Fibroblast of pulmonary artery (primary cell): ENCODE data around the gene SERPINA3.

Source experiments
- DNase-seq: peaks from one replicate; pipeline ENCODE4 v3.0.0-alpha.2; 2010; ENCODE audit warnings: low read depth
- H3K4me3 ChIP-seq: replicated peaks from 2 replicates; pipeline ENCODE4 v1.5.1; 2011; ENCODE audit warnings: low read depth, mild to moderate bottlenecking, control low read depth, low read length, moderate library complexity
- TF ChIP-seq, protein P1 (sequence below): IDR thresholded peaks from 2 replicates; pipeline ENCODE4 v1.5.1; 2011; ENCODE audit warnings: mild to moderate bottlenecking, control low read depth, low read length, inconsistent platforms; ENCODE audit errors: missing control alignments

SERPINA3 gene

DNA sequence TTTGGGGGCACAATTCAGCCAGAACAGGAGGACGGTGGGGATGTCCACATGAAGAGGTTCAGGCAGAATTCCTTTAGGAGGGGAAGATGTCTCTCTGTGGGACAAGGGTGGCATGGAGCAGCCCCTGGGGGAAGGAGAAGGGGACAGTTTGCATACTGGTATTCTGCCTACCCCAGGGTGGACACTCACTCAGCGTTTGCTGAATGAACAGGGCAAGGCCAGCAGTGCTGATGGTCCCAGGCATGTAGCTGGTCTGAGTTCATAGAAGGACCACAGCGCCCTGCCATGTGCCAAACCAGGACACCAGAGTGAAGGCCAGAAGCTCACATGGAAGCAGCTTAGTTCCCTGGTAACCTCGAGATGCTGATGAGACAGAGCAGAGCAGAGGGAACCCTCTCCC, 25.6 kb upstream of the SERPINA3 start:
- H3K4me3 ChIP-seq: no peak overlapping the region
- TF ChIP-seq, protein P1, sequence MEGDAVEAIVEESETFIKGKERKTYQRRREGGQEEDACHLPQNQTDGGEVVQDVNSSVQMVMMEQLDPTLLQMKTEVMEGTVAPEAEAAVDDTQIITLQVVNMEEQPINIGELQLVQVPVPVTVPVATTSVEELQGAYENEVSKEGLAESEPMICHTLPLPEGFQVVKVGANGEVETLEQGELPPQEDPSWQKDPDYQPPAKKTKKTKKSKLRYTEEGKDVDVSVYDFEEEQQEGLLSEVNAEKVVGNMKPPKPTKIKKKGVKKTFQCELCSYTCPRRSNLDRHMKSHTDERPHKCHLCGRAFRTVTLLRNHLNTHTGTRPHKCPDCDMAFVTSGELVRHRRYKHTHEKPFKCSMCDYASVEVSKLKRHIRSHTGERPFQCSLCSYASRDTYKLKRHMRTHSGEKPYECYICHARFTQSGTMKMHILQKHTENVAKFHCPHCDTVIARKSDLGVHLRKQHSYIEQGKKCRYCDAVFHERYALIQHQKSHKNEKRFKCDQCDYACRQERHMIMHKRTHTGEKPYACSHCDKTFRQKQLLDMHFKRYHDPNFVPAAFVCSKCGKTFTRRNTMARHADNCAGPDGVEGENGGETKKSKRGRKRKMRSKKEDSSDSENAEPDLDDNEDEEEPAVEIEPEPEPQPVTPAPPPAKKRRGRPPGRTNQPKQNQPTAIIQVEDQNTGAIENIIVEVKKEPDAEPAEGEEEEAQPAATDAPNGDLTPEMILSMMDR: no peak
- DNase-seq: no peak

DNA sequence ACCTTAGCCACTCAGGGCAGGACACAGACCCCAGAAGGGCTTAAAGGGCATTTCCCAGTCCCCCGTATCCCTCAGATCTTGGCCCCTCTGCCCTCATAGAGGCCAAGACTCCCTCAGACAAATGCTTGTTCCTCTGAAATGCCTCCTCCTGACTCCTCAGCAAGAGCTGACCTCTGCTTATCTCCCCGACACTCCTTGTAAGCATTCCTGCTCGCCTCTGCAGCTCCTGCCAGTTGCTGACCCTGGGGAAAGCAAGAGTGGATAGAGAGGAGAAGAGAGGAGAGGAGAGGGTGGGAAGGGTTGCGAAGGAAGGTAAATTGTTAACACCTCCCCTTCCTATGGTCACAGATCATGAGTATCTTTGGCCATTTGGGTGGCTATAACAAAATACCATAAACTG, 23.9 kb upstream of the SERPINA3 start:
- TF ChIP-seq, protein P1: no peak
- no peak for DNase-seq
- no peak overlapping the region for H3K4me3 ChIP-seq

DNA sequence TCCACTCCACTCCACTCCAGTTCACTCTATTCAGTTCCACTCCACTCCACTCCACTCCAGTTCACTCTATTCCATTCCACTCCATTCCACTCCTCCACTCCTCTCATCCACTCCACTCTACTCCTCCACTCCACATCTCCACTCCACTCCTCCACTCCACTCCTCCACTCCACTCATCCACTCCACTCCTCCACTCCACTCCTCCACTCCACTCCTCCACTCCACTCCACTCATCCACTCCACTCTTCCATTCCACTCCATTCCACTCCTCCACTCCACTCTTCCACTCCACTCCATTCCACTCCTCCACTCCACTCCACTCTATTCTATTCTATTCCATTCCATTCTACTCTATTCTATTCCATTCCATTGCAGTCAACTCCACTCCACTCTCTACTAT, 21.1 kb upstream of the SERPINA3 start:
- H3K4me3 ChIP-seq: no peak overlapping the region
- DNase-seq: no peak
- TF ChIP-seq, protein P1: no peak

DNA sequence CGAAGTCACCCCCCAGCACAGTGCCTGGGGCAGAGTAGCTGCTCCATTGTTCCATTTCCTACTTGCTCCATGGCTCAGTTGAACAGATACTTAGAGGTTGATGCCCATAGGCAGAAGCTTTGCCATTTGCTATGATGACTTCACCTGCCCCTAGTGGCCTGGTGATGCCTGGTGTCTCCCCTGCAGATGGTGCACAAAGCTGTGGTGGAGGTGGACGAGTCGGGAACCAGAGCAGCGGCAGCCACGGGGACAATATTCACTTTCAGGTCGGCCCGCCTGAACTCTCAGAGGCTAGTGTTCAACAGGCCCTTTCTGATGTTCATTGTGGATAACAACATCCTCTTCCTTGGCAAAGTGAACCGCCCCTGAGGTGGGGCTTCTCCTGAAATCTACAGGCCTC, 20.3 kb upstream of the SERPINA3 start:
- DNase-seq: no peak
- TF ChIP-seq, protein P1: no peak
- no peak overlapping the region for H3K4me3 ChIP-seq

DNA sequence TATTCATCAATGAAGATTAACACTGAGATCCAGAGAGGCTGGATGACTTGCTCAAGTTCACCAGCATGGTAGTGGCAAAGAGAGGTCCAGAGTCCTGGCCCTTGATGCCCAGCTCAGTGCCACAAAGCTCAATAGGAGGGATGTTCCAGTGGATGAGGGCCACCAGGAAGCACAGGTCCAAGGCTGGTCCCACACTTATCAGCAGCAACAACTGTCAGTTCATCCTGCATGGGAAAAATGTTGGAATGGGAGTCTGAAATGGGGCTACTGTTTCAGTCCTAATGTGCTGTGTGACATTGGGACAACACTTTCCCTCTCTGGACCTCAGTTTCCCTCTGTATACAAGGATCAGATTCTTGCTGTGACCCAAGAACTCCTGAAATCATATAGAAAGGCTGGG, 19.7 kb upstream of the SERPINA3 start:
- no peak overlapping the region for H3K4me3 ChIP-seq
- no peak for DNase-seq
- TF ChIP-seq, protein P1: no peak

DNA sequence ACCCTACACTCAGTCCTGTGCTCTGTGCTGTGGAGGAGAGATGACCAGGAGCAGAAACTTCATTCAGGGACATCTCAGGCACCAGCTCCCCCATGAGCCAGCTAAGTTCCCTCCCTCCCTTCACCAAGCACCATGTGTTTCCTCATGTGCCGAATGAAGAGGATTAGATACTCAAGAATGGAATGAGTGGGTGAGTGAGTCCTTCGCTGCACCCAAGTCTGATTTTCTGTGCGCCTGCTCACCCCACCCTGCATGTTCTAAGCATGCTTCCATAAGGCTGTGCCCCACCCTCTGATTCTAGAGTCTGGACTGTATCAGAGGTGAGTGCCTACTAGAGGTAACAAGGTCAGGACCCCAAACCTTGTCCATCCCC, 18.8 kb upstream of the SERPINA3 start:
- TF ChIP-seq, protein P1: no peak
- H3K4me3 ChIP-seq: no peak overlapping the region
- no peak for DNase-seq

DNA sequence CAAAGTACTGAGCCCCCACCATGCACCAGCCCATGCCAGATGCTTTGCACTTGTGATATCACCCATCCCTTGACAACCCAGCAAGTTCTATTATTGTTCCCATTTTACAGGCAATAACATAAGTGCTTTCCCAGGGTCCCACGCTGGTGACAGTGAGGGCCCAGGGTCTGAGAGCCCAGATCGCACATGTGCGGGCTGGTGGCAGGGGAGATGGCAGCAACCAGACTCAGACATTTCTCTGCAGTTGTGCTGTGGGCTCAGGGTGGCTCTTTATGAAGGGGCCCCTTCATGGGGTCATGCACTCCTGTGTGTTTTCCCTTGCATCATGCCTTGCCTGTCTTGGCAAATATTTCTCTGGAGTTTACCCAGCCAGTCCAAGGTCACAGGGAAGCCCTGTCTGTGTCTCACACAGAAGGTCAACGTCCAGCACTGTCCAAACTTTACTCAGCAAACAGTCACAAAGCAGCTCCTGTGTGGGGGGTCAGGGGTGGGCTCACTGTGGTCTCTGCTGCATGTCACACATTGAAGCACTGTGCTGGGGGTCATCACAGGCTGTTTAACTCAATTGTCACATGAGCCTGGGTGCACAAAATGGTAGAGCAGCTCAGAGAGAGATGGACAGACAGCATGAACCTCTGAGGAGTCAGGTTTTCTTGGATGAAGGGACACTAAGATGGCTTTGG, 18.3 kb upstream of the SERPINA3 start:
- no peak for DNase-seq
- H3K4me3 ChIP-seq: no peak overlapping the region
- TF ChIP-seq, protein P1: no peak
